Activated T-helper 1 cell treated with Interleukin-2 at 50 U/mL for 16 hours (primary cell): ENCODE data around the gene NFATC2IP.
"Not testable (repeated sequence)": the region's sequence is repeated elsewhere in the genome, so short reads cannot be mapped to it uniquely, and the experiment has no call there.

Experiments
- DNase-seq: peaks from one replicate; pipeline ENCODE4 v3.0.0-alpha.2; 2020; ENCODE audit warnings: low read depth

Gene NFATC2IP

GRCh38 chr16:28974007-28974436 is 23.3 kb downstream of the NFATC2IP start:
- no peak for DNase-seq

GRCh38 chr16:28974437-28975157 is 23.9 kb downstream of the NFATC2IP start, which contains the start of gene SPNS1:
Gene SPNS1, plus strand, starts transcription at chr16:28974778. Its CDS starts 374 bp downstream, at chr16:28975152.
- DNase-seq = peak; percentile 83

GRCh38 chr16:28975158-28975599 is 24.4 kb downstream of the NFATC2IP start:
- DNase-seq = no peak

- DNase-seq = no peak
These were observed 27.2 kb downstream of the NFATC2IP start for GRCh38 chr16:28977703-28978662.

GRCh38 chr16:28980330-28980729 is 29.6 kb downstream of the NFATC2IP start:
- not testable (repeated sequence) for DNase-seq

GRCh38 chr16:28980929-28981328 is 30.2 kb downstream of the NFATC2IP start:
- no peak for DNase-seq

GRCh38 chr16:28981517-28981916 is 30.8 kb downstream of the NFATC2IP start:
- DNase-seq = no peak

GRCh38 chr16:28982418-28982817 is 31.7 kb downstream of the NFATC2IP start:
- DNase-seq = no peak

GRCh38 chr16:28982949-28983348 is 32.2 kb downstream of the NFATC2IP start:
- DNase-seq = no peak

GRCh38 chr16:28983644-28984043 is 32.9 kb downstream of the NFATC2IP start:
- no peak for DNase-seq

- DNase-seq = no peak
These were observed 33.4 kb downstream of the NFATC2IP start for GRCh38 chr16:28984091-28984490.

- peak; percentile 81 for DNase-seq
These were observed 33.9 kb downstream of the NFATC2IP start, which contains the start of gene LAT for GRCh38 chr16:28984619-28985135. Gene LAT, plus strand, starts transcription at chr16:28985052. Its CDS starts 366 bp downstream, at chr16:28985418.

- DNase-seq = no peak
These were observed 34.7 kb downstream of the NFATC2IP start for GRCh38 chr16:28985211-28986041.

GRCh38 chr16:28986046-28986445 is 35.3 kb downstream of the NFATC2IP start:
- no peak for DNase-seq

- no peak for DNase-seq
These were observed 35.8 kb downstream of the NFATC2IP start for GRCh38 chr16:28986492-28986891.

GRCh38 chr16:28987170-28987853 is 36.6 kb downstream of the NFATC2IP start:
- DNase-seq = no peak

GRCh38 chr16:28989363-28989762 is 38.6 kb downstream of the NFATC2IP start:
- no peak for DNase-seq

GRCh38 chr16:28990375-28991040 is 39.8 kb downstream of the NFATC2IP start:
- DNase-seq = peak; percentile 27

GRCh38 chr16:28991687-28992086 is 41.0 kb downstream of the NFATC2IP start:
- no peak for DNase-seq

GRCh38 chr16:28992496-28992895 is 41.8 kb downstream of the NFATC2IP start:
- no peak for DNase-seq
